GM23338 (cell line): Measurements from ENCODE around the gene TSPAN32. TPM values are rescaled to one million over a fixed set of nuclear protein-coding genes. Genes with fewer than 3 reads are reported as not detected.

Experiments used
- ATAC-seq: fragments of 200-7000 bp; cut with Tn5 transposase; 3 replicates; pipeline ENCODE4 v1.9.1; 2020
- DNase-seq: peaks from one replicate; pipeline ENCODE4 v3.0.0-alpha.2; 2015; ENCODE audit warnings: low spot score
- H2AFZ ChIP-seq: fragments of 200-600 bp; sonication (generic); 2 replicates; pipeline ENCODE4 v1.8.0; 2016; ENCODE audit warnings: antibody characterized with exemption, mild to moderate bottlenecking, moderate library complexity
- H3F3A ChIP-seq: fragments of 200-600 bp; sonication (generic); replicated peaks from 2 replicates; pipeline ENCODE4 v1.8.0; 2017; ENCODE audit warnings: antibody characterized with exemption, mixed run types, low read depth
- H3K27ac ChIP-seq: fragments of 200-600 bp; sonication (generic); 2 replicates; pipeline ENCODE4 v1.6.1; 2016; ENCODE audit warnings: low read depth
- H3K27me3 ChIP-seq: fragments of 200-600 bp; sonication (generic); 2 replicates; pipeline ENCODE4 v1.8.0; 2016; ENCODE audit warnings: mild to moderate bottlenecking, mixed run types, moderate library complexity; ENCODE audit not compliant: insufficient read depth
- H3K36me3 ChIP-seq: fragments of 200-600 bp; sonication (generic); 2 replicates; pipeline ENCODE4 v1.8.0; 2016; ENCODE audit warnings: mild to moderate bottlenecking; ENCODE audit not compliant: insufficient read depth
- H3K4me1 ChIP-seq: fragments of 200-600 bp; sonication (generic); 2 replicates; pipeline ENCODE4 v1.8.0; 2016; ENCODE audit warnings: mild to moderate bottlenecking, moderate library complexity; ENCODE audit not compliant: insufficient read depth
- H3K4me2 ChIP-seq: fragments of 200-600 bp; sonication (generic); 2 replicates; pipeline ENCODE4 v1.7.1; 2017; ENCODE audit warnings: mixed run types
- H3K4me3 ChIP-seq: fragments of 200-600 bp; sonication (generic); 2 replicates; pipeline ENCODE4 v1.6.1; 2016; ENCODE audit warnings: mixed run types
- H3K79me2 ChIP-seq: fragments of 200-600 bp; sonication (generic); replicated peaks from 2 replicates; pipeline ENCODE4 v1.8.0; 2017; ENCODE audit warnings: mild to moderate bottlenecking; ENCODE audit not compliant: insufficient read depth
- H3K9me2 ChIP-seq: fragments of 200-600 bp; sonication (generic); 2 replicates; pipeline ENCODE4 v1.8.0; 2017; ENCODE audit not compliant: insufficient read depth
- H4K20me1 ChIP-seq: fragments of 200-600 bp; sonication (generic); replicated peaks from 2 replicates; pipeline ENCODE4 v1.8.0; 2017; ENCODE audit warnings: mild to moderate bottlenecking; ENCODE audit not compliant: insufficient read depth
- H3K27ac Mint-ChIP-seq: 2 replicates; pipeline ENCODE4 v1.8.0; 2020; ENCODE audit warnings: inconsistent platforms, mild to moderate bottlenecking, moderate library complexity, mixed read lengths
- H3K27me3 Mint-ChIP-seq: 3 replicates; pipeline ENCODE4 v1.8.0; 2022; ENCODE audit warnings: low read depth, mild to moderate bottlenecking, moderate library complexity, mixed read lengths, inconsistent platforms; ENCODE audit not compliant: insufficient read depth, poor library complexity
- H3K36me3 Mint-ChIP-seq: 3 replicates; pipeline ENCODE4 v1.8.0; 2021; ENCODE audit warnings: low read depth, mild to moderate bottlenecking, inconsistent platforms, moderate library complexity, mixed read lengths
- H3K4me1 Mint-ChIP-seq: 3 replicates; pipeline ENCODE4 v1.8.0; 2020; ENCODE audit warnings: mild to moderate bottlenecking, inconsistent platforms, mixed read lengths
- H3K4me3 Mint-ChIP-seq: 3 replicates; pipeline ENCODE4 v1.8.0; 2021; ENCODE audit warnings: moderate library complexity, mild to moderate bottlenecking, inconsistent platforms, mixed read lengths
- H3K9me3 Mint-ChIP-seq: 3 replicates; pipeline ENCODE4 v1.8.0; 2020; ENCODE audit warnings: moderate library complexity, mild to moderate bottlenecking, inconsistent platforms, mixed read lengths
- EZH2 ChIP-seq: fragments of 200-600 bp; sonication (generic); IDR thresholded peaks from one replicate; pipeline ENCODE4 v1.8.0; 2017; ENCODE audit warnings: antibody characterized with exemption, mild to moderate bottlenecking, low read depth; ENCODE audit not compliant: unreplicated experiment
- EZH2phosphoT487 ChIP-seq: fragments of 200-600 bp; sonication (generic); IDR thresholded peaks from one replicate; pipeline ENCODE4 v1.8.1; 2018; ENCODE audit warnings: antibody characterized with exemption; ENCODE audit not compliant: unreplicated experiment
- JUNB ChIP-seq: IDR thresholded peaks from one replicate; pipeline ENCODE4 v1.6.1; 2016; ENCODE audit warnings: antibody characterized with exemption; ENCODE audit not compliant: unreplicated experiment
- NANOG ChIP-seq: IDR thresholded peaks from 2 replicates; pipeline ENCODE4 v1.6.1; 2016; ENCODE audit warnings: antibody characterized with exemption, borderline replicate concordance
- POLR2AphosphoS5 ChIP-seq: IDR thresholded peaks from 2 replicates; pipeline ENCODE4 v1.6.1; 2016; ENCODE audit warnings: antibody characterized with exemption, low read depth
- STAT1 ChIP-seq: IDR thresholded peaks from one replicate; pipeline ENCODE4 v1.6.1; 2016; ENCODE audit warnings: antibody characterized with exemption; ENCODE audit not compliant: unreplicated experiment
- ZNF114 ChIP-seq: fragments of 250-450 bp; sonication (Bioruptor Pico); IDR thresholded peaks from 2 replicates; pipeline ENCODE4 v1.5.0; 2020; ENCODE audit warnings: mild to moderate bottlenecking, moderate library complexity
- ZNF331 ChIP-seq: fragments of 250-450 bp; sonication (Bioruptor Pico); IDR thresholded peaks from 2 replicates; pipeline ENCODE4 v1.5.0; 2020; ENCODE audit warnings: low read depth, mild to moderate bottlenecking, moderate library complexity
- polyA plus RNA-seq: library from polyadenylated mRNA; unstranded; fragments of >200 nt; fragmentation: Nextera tagmentation; extraction: Ambion mirVana; gene quantifications from 2 replicates; pipeline ENCODE4 v1.2.1, GENCODE V29; 2016
- total RNA-seq: library from RNA; depleted of rRNA; stranded (reverse); fragments of >200 nt; shearing (Covaris generic); gene quantifications from 2 replicates; pipeline ENCODE4 v1.2.3, GENCODE V29; 2014
- TF ChIP-seq, protein P1 (sequence below): IDR thresholded peaks from one replicate; pipeline ENCODE4 v1.6.1; 2018; ENCODE audit warnings: antibody characterized with exemption; ENCODE audit not compliant: unreplicated experiment
- TF ChIP-seq, protein P2 (sequence below), 2 experiments: fragments of 200-600 bp in 1 of 2; sonication (generic) in 1 of 2; conservative IDR thresholded peaks; 2 replicates each; pipeline versions ENCODE4 v1.5.1 to v1.6.1; 2016 to 2017; ENCODE audit warnings: antibody characterized with exemption in 2 of 2, low read depth in 2 of 2, mild to moderate bottlenecking in 2 of 2, moderate library complexity in 1 of 2
- TF ChIP-seq, protein P3 (sequence below): IDR thresholded peaks from 2 replicates; pipeline ENCODE4 v1.6.1; 2016; ENCODE audit warnings: antibody characterized with exemption

Gene TSPAN32
- total and polyA plus RNA-seq, 2 experiments from 2014 or later = not detected

DNA sequence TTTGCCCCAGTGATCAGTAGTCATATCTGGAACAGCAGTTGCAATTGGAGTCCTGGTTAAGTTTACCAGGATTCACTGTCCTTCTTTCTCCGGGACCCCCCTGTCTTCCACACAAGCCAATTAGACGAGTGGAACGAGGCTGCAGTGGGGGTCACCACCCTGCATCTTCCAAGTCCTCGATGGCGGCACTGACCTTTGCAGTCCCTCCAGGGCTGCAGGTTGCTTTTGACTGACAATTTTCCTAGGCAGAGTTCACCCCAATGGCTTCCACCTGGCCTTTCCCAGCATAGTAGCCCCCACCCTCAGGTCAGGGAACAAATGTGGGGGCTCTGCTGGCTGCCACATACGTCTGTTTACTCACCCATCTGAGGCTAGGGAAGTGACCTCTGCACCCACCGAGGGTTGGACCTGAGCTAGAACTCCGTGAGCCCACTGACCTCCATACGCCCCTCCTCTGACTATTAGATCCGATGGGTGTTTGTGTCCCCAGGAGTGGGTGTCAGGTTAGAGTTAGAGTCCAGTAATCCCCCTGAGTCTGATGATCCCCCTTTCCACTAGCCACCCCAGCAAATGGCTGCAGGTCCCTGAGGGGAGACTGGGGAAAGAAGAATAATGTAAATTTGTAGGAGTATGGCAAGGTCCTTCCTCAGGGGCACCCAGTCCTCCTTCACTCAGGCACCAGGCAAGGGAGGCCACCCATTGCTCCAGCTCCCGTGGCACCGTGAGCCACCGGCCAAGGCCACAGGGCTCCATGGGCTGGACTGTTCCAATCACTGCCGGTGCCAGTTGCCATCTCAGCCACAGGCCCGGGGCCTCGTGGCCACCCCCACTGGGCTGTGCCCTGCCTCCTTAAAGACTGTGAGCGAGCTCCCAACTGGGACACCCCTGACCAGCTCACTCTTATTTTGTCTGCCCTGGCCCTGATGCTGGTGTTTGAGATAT, 5.6 kb upstream of the TSPAN32 start:
- peaks cover 10% of the 10 kb centered on the region for H3K27me3 Mint-ChIP-seq
- H3K27ac Mint-ChIP-seq = no peak overlapping the region
- Histone ChIP-seq H3K9me2 (no peaks in the 10 kb centered on the region), H3K4me1 (no peaks in the 10 kb centered on the region), H3K4me3 (no peak overlapping the region), H3K79me2 (no peaks in the 10 kb centered on the region), H3K27ac (no peak overlapping the region), H4K20me1 (no peaks in the 10 kb centered on the region), H2AFZ (no peak overlapping the region), H3K27me3 (no peaks in the 10 kb centered on the region), H3K4me2 (no peak overlapping the region), H3K36me3 (no peaks in the 10 kb centered on the region), H3F3A (no peaks in the 10 kb centered on the region)
- no peak for TF ChIP-seq EZH2
- TF ChIP-seq, protein P1, sequence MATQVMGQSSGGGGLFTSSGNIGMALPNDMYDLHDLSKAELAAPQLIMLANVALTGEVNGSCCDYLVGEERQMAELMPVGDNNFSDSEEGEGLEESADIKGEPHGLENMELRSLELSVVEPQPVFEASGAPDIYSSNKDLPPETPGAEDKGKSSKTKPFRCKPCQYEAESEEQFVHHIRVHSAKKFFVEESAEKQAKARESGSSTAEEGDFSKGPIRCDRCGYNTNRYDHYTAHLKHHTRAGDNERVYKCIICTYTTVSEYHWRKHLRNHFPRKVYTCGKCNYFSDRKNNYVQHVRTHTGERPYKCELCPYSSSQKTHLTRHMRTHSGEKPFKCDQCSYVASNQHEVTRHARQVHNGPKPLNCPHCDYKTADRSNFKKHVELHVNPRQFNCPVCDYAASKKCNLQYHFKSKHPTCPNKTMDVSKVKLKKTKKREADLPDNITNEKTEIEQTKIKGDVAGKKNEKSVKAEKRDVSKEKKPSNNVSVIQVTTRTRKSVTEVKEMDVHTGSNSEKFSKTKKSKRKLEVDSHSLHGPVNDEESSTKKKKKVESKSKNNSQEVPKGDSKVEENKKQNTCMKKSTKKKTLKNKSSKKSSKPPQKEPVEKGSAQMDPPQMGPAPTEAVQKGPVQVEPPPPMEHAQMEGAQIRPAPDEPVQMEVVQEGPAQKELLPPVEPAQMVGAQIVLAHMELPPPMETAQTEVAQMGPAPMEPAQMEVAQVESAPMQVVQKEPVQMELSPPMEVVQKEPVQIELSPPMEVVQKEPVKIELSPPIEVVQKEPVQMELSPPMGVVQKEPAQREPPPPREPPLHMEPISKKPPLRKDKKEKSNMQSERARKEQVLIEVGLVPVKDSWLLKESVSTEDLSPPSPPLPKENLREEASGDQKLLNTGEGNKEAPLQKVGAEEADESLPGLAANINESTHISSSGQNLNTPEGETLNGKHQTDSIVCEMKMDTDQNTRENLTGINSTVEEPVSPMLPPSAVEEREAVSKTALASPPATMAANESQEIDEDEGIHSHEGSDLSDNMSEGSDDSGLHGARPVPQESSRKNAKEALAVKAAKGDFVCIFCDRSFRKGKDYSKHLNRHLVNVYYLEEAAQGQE = no peak
- TF ChIP-seq, protein P2, sequence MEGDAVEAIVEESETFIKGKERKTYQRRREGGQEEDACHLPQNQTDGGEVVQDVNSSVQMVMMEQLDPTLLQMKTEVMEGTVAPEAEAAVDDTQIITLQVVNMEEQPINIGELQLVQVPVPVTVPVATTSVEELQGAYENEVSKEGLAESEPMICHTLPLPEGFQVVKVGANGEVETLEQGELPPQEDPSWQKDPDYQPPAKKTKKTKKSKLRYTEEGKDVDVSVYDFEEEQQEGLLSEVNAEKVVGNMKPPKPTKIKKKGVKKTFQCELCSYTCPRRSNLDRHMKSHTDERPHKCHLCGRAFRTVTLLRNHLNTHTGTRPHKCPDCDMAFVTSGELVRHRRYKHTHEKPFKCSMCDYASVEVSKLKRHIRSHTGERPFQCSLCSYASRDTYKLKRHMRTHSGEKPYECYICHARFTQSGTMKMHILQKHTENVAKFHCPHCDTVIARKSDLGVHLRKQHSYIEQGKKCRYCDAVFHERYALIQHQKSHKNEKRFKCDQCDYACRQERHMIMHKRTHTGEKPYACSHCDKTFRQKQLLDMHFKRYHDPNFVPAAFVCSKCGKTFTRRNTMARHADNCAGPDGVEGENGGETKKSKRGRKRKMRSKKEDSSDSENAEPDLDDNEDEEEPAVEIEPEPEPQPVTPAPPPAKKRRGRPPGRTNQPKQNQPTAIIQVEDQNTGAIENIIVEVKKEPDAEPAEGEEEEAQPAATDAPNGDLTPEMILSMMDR (conservative IDR thresholded peaks at IDR 0.05; ENCODE audit: low read depth in 2 of 2) = no peak
- TF ChIP-seq NANOG = no peak
- TF ChIP-seq POLR2AphosphoS5 = no peak
- no peak for TF ChIP-seq ZNF331 (CRISPR knock-in tag)
- H3K9me3 Mint-ChIP-seq = no peaks in the 10 kb centered on the region
- no peak overlapping the region for H3K4me3 Mint-ChIP-seq
- DNase-seq = no peak
- no peaks in the 10 kb centered on the region for H3K36me3 Mint-ChIP-seq
- no peak for ATAC-seq
- no peaks in the 10 kb centered on the region for H3K4me1 Mint-ChIP-seq

DNA sequence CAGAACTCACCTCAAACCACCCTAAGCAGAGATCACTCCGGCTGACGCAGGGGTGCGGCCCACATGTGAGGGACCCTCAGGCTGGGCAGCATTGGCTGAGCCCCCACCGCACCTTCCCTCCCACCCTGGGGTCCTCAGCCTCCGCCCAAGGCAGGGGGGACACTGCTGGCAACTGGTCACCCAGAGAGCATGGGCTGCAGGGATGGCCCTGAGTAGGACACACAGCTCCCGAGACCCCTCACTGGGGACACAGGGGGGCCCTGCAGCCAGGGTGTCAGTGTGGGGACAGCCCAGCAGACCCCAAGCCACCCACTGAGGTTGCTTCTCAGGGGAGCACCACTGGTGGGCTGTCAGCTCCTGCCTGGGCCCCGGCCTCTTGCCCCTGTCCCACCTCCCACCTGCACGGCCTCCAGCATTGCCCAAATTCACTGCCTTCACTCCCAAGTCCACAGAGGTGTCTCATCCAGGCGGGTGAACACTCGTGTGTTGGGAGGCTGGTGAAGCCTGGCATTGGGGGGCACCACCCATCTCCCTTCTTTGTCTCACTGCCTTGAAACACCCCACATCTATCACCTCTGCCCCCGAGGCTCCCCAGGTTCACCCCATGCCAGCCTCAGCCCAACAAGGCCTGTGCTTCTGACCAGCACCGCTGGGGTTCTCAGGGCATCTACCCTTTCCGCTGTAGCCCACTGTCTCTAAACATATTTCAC, 4.7 kb upstream of the TSPAN32 start:
- H3K4me2 ChIP-seq = no peak overlapping the region
- no peak overlapping the region for H2AFZ ChIP-seq
- no peaks in the 10 kb centered on the region for H3K9me3 Mint-ChIP-seq
- DNase-seq (no peak), ATAC-seq (no peak)
- H3K27ac Mint-ChIP-seq = no peak overlapping the region
- H3K4me3 Mint-ChIP-seq = no peak overlapping the region
- no peaks in the 10 kb centered on the region for H3K79me2 ChIP-seq
- no peaks in the 10 kb centered on the region for H3K4me1 Mint-ChIP-seq
- H4K20me1 ChIP-seq = no peaks in the 10 kb centered on the region
- no peaks in the 10 kb centered on the region for H3K27me3 ChIP-seq
- H3F3A ChIP-seq = no peaks in the 10 kb centered on the region
- no peaks in the 10 kb centered on the region for H3K36me3 ChIP-seq
- no peak overlapping the region for H3K27ac ChIP-seq
- no peaks in the 10 kb centered on the region for H3K4me1 ChIP-seq
- no peak overlapping the region for H3K4me3 ChIP-seq
- peaks cover 10% of the 10 kb centered on the region for H3K27me3 Mint-ChIP-seq
- no peaks in the 10 kb centered on the region for H3K36me3 Mint-ChIP-seq
- H3K9me2 ChIP-seq = no peaks in the 10 kb centered on the region
- TF ChIP-seq EZH2phosphoT487 = no peak
- no peak for TF ChIP-seq POLR2AphosphoS5
- TF ChIP-seq ZNF331 (CRISPR knock-in tag) = no peak
- TF ChIP-seq STAT1 = no peak
- TF ChIP-seq ZNF114 = no peak
- TF ChIP-seq, protein P2 (conservative IDR thresholded peaks at IDR 0.05; ENCODE audit: low read depth in 2 of 2) = no peak
- TF ChIP-seq EZH2 = no peak
- TF ChIP-seq, protein P3, sequence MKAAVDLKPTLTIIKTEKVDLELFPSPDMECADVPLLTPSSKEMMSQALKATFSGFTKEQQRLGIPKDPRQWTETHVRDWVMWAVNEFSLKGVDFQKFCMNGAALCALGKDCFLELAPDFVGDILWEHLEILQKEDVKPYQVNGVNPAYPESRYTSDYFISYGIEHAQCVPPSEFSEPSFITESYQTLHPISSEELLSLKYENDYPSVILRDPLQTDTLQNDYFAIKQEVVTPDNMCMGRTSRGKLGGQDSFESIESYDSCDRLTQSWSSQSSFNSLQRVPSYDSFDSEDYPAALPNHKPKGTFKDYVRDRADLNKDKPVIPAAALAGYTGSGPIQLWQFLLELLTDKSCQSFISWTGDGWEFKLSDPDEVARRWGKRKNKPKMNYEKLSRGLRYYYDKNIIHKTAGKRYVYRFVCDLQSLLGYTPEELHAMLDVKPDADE = no peak
- TF ChIP-seq JUNB = no peak
